Kidney (tissue), 14 donors: ENCODE data around the gene MDM2. TPM values are rescaled to one million over a fixed set of nuclear protein-coding genes. Genes with fewer than 3 reads are reported as not detected.

Source experiments
- DNase-seq, 5 donors: peaks; one replicate each; pipeline ENCODE4 v3.0.0-alpha.2; 2013 to 2020
- FAIRE-seq: peaks from 2 replicates; lab custom pipeline; 2012; peaks lifted over from hg19 to GRCh38; lab: Jason Lieb, UNC
- H3K27ac ChIP-seq, 2 donors: one replicate each; pipeline ENCODE4 v1.7.0; 2013; ENCODE audit warnings: low read depth in 2 of 2, low read length in 2 of 2, inconsistent platforms in 1 of 2
- H3K27me3 ChIP-seq: one replicate; pipeline ENCODE4 v1.7.1; 2013; ENCODE audit warnings: low read length, inconsistent platforms; ENCODE audit not compliant: control insufficient read depth, insufficient read depth
- H3K36me3 ChIP-seq, 3 donors: one replicate each; pipeline versions ENCODE4 v1.7.0 to v1.7.1; 2013; ENCODE audit warnings: low read length in 3 of 3, control low read depth in 1 of 3, inconsistent platforms in 1 of 3; ENCODE audit not compliant: insufficient read depth in 3 of 3, control insufficient read depth in 2 of 3
- H3K4me1 ChIP-seq, 3 donors: one replicate each; pipeline versions ENCODE4 v1.7.0 to v1.7.1; 2013; ENCODE audit warnings: low read length in 3 of 3, inconsistent platforms in 1 of 3, low read depth in 1 of 3; ENCODE audit not compliant: control insufficient read depth in 2 of 3, insufficient read depth in 2 of 3
- H3K4me3 ChIP-seq, 3 donors: one replicate each; pipeline versions ENCODE4 v1.7.0 to v1.8.1; 2013; ENCODE audit warnings: low read length in 3 of 3, control low read depth in 1 of 3, inconsistent platforms in 1 of 3
- H3K9ac ChIP-seq, 3 donors: one replicate each; pipeline versions ENCODE4 v1.7.0 to v1.7.1; 2013; ENCODE audit warnings: low read length in 3 of 3, control low read depth in 1 of 3, inconsistent platforms in 1 of 3
- H3K9me3 ChIP-seq, 3 donors: one replicate each; pipeline versions ENCODE4 v1.7.0 to v1.7.1; 2013; ENCODE audit warnings: low read length in 3 of 3, control low read depth in 1 of 3, inconsistent platforms in 1 of 3; ENCODE audit not compliant: control insufficient read depth in 2 of 3, insufficient read depth in 1 of 3
- intact Hi-C: fragments of 100-400 bp; cut with DNase I; formaldehyde crosslinking; loops from one replicate; pipeline ENCODE4 v1.11.1; 2022
- polyA plus RNA-seq: library from polyadenylated mRNA; stranded (reverse); fragments of 350-450 nt; fragmentation: Illumina TruSeq; extraction: RNeasy Lipid Tissue Mini Kit (QIAGEN cat#74804); gene quantifications from one replicate; pipeline ENCODE4 v1.2.3, GENCODE V29; 2014; ENCODE audit warnings: low read depth, low replicate concordance; ENCODE audit not compliant: insufficient read depth
- total RNA-seq: library from RNA; stranded (reverse); fragmentation: NEBNext Ultra II Directional; extraction: Animal tissue kit (Norgen Biotek cat#: 25700); gene quantifications from one replicate; pipeline ENCODE4 v1.2.1, GENCODE V29; 2021
- TF ChIP-seq, protein P1 (sequence below): IDR thresholded peaks from 3 replicates; pipeline ENCODE4 v1.5.1; 2012; ENCODE audit warnings: mild to moderate bottlenecking, moderate library complexity, borderline replicate concordance; ENCODE audit not compliant: insufficient read depth; ENCODE audit errors: extremely low read depth
- donor health status: control.
- donor health status: control.
- donor health status: control.
- donor health status: control.
- donor health status: control.
- donor health status: DM: yes; HTN: yes; CAD: no.
- donor health status: Normal renal cell carcinoma (clear cell type).

MDM2 gene
- total and polyA plus RNA-seq, 2 donors from 2014 or later: 38.5 to 103 TPM

DNA sequence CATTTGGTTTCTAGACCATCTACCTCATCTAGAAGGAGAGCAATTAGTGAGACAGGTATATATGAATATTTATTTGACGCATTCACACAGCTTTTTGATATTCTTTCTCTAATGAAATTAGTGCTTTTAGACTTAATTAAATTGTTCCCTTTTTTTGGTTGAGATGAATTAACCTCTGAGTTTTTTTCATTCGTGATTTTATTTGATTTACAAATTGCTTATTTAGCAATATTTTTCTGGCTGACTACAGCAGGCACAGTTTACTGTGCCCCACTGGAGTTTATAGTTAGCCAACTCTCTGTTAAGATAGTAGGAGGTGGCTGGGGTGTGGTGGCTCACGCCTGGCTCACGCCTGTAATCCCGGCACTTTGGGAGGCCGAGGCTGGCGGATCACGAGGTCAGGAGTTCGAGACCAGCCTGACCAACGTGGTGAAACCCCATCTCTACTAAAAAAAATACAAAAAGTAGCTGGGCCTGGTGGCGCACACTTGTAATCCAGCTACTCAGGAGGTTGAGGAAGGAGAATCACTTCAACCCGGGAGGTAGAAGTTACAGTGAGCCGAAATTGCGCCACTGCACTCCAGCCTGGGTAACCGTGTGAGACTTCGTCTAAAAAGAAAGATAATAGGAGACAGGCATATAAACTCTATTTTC is 16.7 kb downstream of the MDM2 start:
- TF ChIP-seq, protein P1, sequence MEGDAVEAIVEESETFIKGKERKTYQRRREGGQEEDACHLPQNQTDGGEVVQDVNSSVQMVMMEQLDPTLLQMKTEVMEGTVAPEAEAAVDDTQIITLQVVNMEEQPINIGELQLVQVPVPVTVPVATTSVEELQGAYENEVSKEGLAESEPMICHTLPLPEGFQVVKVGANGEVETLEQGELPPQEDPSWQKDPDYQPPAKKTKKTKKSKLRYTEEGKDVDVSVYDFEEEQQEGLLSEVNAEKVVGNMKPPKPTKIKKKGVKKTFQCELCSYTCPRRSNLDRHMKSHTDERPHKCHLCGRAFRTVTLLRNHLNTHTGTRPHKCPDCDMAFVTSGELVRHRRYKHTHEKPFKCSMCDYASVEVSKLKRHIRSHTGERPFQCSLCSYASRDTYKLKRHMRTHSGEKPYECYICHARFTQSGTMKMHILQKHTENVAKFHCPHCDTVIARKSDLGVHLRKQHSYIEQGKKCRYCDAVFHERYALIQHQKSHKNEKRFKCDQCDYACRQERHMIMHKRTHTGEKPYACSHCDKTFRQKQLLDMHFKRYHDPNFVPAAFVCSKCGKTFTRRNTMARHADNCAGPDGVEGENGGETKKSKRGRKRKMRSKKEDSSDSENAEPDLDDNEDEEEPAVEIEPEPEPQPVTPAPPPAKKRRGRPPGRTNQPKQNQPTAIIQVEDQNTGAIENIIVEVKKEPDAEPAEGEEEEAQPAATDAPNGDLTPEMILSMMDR: no peak
- Histone ChIP-seq H3K27ac (no peak overlapping the region), H3K4me1 (no peaks in the 10 kb centered on the region), H3K4me3 (no peak overlapping the region), H3K27me3 (no peaks in the 10 kb centered on the region), H3K9ac (no peak overlapping the region), H3K36me3 (peaks cover 11 to 39% (median 13%) of the 10 kb centered on the region in 3 donors), H3K9me3 (no peaks in the 10 kb centered on the region)
- DNase-seq (no peak), FAIRE-seq (no peak)
- intact Hi-C loops: no loop called here

GRCh38 chr12:68825569-68826217 is 17.7 kb downstream of the MDM2 start:
- Histone ChIP-seq H3K27me3 (no peaks in the 10 kb centered on the region), H3K9me3 (no peaks in the 10 kb centered on the region), H3K36me3 (peaks cover 11 to 39% (median 13%) of the 10 kb centered on the region in 3 donors), H3K4me3 (no peak overlapping the region), H3K9ac (no peak overlapping the region), H3K4me1 (no peaks in the 10 kb centered on the region), H3K27ac (no peak overlapping the region)
- intact Hi-C loops: no loop called here
- FAIRE-seq (no peak), DNase-seq (no peak)
- TF ChIP-seq, protein P1: no peak

- H3K27me3 ChIP-seq: no peaks in the 10 kb centered on the region
- no peak overlapping the region for H3K4me3 ChIP-seq
- no peak overlapping the region for H3K9ac ChIP-seq
- DNase-seq (no peak), FAIRE-seq (no peak)
- intact Hi-C loops: no loop called here
- peaks cover 6 to 39% (median 7%) of the 10 kb centered on the region in 3 donors for H3K36me3 ChIP-seq
- TF ChIP-seq, protein P1: no peak
- no peaks in the 10 kb centered on the region for H3K4me1 ChIP-seq
- H3K27ac ChIP-seq: no peak overlapping the region
- no peaks in the 10 kb centered on the region for H3K9me3 ChIP-seq
Observed at GRCh38 chr12:68827895-68828671, 20.1 kb downstream of the MDM2 start.
